ENCODE results near the gene SLC43A1.

- TF ChIP-seq CTCF (IDR thresholded peaks at IDR 0.05; ENCODE audit: low read depth, low read length, missing input control): no peak
- TF ChIP-seq RAD21 (IDR thresholded peaks at IDR 0.05): no peak
- TF ChIP-seq NR2F2 (IDR thresholded peaks at IDR 0.05): no peak
- no peak for TF ChIP-seq RXRA (IDR thresholded peaks at IDR 0.05)
- TF ChIP-seq, protein P1, sequence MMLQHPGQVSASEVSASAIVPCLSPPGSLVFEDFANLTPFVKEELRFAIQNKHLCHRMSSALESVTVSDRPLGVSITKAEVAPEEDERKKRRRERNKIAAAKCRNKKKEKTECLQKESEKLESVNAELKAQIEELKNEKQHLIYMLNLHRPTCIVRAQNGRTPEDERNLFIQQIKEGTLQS (IDR thresholded peaks at IDR 0.05): no peak
These were observed 47.2 kb downstream of the SLC43A1 start for GRCh38 chr11:57468276-57468675.

All from liver (tissue), 3 donors.